ENCODE measurements around the gene FEZF2. TPM values are rescaled to one million over a fixed set of nuclear protein-coding genes. Genes with fewer than 3 reads are reported as not detected.

The FEZF2 gene
- polyA plus RNA-seq, 2 donors: not detected

- Histone ChIP-seq H3K36me3 (ENCODE audit: control insufficient read depth in 2 of 2, insufficient read depth in 2 of 2, low read length in 1 of 2) (no peaks in the 10 kb centered on the region), H3K9me3 (ENCODE audit: control insufficient read depth in 2 of 2, insufficient read depth in 1 of 2, low read depth in 1 of 2, low read length in 1 of 2) (no peaks in the 10 kb centered on the region), H3K27me3 (ENCODE audit: control insufficient read depth in 1 of 2, insufficient read depth in 2 of 2, low read length in 2 of 2) (peaks cover 0 to 4% of the 10 kb centered on the region in 2 donors), H3K4me1 (ENCODE audit: control insufficient read depth in 2 of 2, insufficient read depth in 2 of 2, low read length in 1 of 2) (no peaks in the 10 kb centered on the region), H3K27ac (ENCODE audit: low read depth in 2 of 2, low read length in 1 of 2) (no peak overlapping the region), H3K4me3 (ENCODE audit: low read depth in 1 of 2, low read length in 2 of 2) (no peak overlapping the region)
- WGBS, 2 donors: 68 to 72% methylated on average over 3 of the region's 3 CpGs
Observed at GRCh38 chr3:62355703-62356102, 17.6 kb downstream of the FEZF2 start.

DNA sequence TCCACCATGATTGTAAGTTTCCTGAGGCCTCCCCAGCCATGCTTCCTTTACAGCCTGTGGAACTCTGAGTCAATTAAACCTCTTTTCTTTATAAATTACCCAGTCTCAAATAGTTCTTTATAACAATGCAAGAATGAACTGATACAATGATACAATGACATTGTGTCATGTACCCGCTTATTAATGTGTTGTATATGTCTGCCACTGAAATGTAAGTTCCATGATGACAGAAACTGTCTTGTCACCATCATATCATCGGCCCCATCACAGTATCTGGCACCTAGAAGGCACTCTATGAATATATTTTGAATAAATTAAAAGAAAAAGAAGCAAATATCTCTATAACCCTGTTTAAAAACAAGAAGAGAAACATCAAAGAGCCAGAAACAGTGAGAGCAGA lies 29.6 kb downstream of the FEZF2 start:
- WGBS, 2 donors: 73 to 75% methylated on average over 2 of the region's 2 CpGs
- H3K27me3 ChIP-seq (ENCODE audit: control insufficient read depth in 1 of 2, insufficient read depth in 2 of 2, low read length in 2 of 2): no peaks in the 10 kb centered on the region
- H3K4me1 ChIP-seq (ENCODE audit: control insufficient read depth in 2 of 2, insufficient read depth in 2 of 2, low read length in 1 of 2): no peaks in the 10 kb centered on the region

DNA sequence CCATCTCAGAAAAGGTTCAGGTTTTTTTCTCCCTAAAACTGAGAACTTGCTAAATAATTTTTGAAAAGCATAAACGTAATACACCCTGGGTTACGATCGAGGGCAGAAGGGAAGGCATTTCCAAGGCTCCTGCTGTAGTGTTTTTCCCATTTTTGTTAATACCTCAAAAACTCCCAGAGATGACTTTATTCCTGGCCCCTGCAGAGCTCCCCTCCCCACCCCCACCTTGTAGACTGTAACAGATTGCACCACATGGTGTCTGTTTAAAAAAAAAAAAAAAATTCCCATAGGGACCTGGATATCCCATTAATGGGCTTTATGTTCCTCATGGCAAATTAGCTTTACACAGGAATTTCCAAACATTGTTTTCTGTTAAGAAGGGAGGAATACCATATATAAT lies 38.2 kb downstream of the FEZF2 start:
- H3K27me3 ChIP-seq (ENCODE audit: control insufficient read depth in 1 of 2, insufficient read depth in 2 of 2, low read length in 2 of 2): no peaks in the 10 kb centered on the region
- no peaks in the 10 kb centered on the region for H3K4me1 ChIP-seq (ENCODE audit: control insufficient read depth in 2 of 2, insufficient read depth in 2 of 2, low read length in 1 of 2)
- H3K9me3 ChIP-seq (ENCODE audit: control insufficient read depth in 2 of 2, insufficient read depth in 1 of 2, low read depth in 1 of 2, low read length in 1 of 2): no peaks in the 10 kb centered on the region
- WGBS, 2 donors: 90 to 91% methylated on average over 3 of the region's 3 CpGs
- no peak overlapping the region for H3K4me3 ChIP-seq (ENCODE audit: low read depth in 1 of 2, low read length in 2 of 2)
- H3K27ac ChIP-seq (ENCODE audit: low read depth in 2 of 2, low read length in 1 of 2): no peak overlapping the region
- H3K36me3 ChIP-seq (ENCODE audit: control insufficient read depth in 2 of 2, insufficient read depth in 2 of 2, low read length in 1 of 2): no peaks in the 10 kb centered on the region

More for the DNA sequence above, 29.6 kb downstream of the FEZF2 start:
- H3K4me3 ChIP-seq (ENCODE audit: low read depth in 1 of 2, low read length in 2 of 2): no peak overlapping the region
- H3K9me3 ChIP-seq (ENCODE audit: control insufficient read depth in 2 of 2, insufficient read depth in 1 of 2, low read depth in 1 of 2, low read length in 1 of 2): no peaks in the 10 kb centered on the region
- H3K27ac ChIP-seq (ENCODE audit: low read depth in 2 of 2, low read length in 1 of 2): no peak overlapping the region
- no peaks in the 10 kb centered on the region for H3K36me3 ChIP-seq (ENCODE audit: control insufficient read depth in 2 of 2, insufficient read depth in 2 of 2, low read length in 1 of 2)

GRCh38 chr3:62332835-62333244 lies 40.5 kb downstream of the FEZF2 start:
- H3K9me3 ChIP-seq (ENCODE audit: control insufficient read depth in 2 of 2, insufficient read depth in 1 of 2, low read depth in 1 of 2, low read length in 1 of 2): no peaks in the 10 kb centered on the region
- no peaks in the 10 kb centered on the region for H3K36me3 ChIP-seq (ENCODE audit: control insufficient read depth in 2 of 2, insufficient read depth in 2 of 2, low read length in 1 of 2)
- 47 to 52% methylated on average over 2 of the region's 2 CpGs for WGBS, 2 donors
- H3K27me3 ChIP-seq (ENCODE audit: control insufficient read depth in 1 of 2, insufficient read depth in 2 of 2, low read length in 2 of 2): no peaks in the 10 kb centered on the region
- H3K4me3 ChIP-seq (ENCODE audit: low read depth in 1 of 2, low read length in 2 of 2): no peak overlapping the region
- no peak overlapping the region for H3K27ac ChIP-seq (ENCODE audit: low read depth in 2 of 2, low read length in 1 of 2)
- H3K4me1 ChIP-seq (ENCODE audit: control insufficient read depth in 2 of 2, insufficient read depth in 2 of 2, low read length in 1 of 2): no peaks in the 10 kb centered on the region

DNA sequence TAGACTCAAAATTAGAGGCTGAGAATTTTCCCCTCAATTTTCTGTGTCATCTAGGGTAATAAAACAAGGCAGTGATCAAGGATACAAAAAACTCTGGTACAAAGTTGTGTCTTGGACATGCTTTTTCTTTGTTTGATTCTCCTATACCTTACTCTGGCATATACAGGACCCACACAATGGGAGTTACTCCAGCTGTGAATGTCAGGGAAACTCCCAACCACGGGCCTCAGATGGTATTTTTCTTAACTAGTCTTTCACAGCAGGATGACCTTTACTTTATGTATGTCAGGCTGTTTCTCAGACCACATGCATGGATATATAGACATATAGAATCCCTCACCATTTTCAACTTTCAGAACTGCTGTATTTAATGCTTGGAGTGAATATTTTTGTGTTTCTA lies 41.3 kb downstream of the FEZF2 start:
- Histone ChIP-seq H3K36me3 (ENCODE audit: control insufficient read depth in 2 of 2, insufficient read depth in 2 of 2, low read length in 1 of 2) (no peaks in the 10 kb centered on the region), H3K27ac (ENCODE audit: low read depth in 2 of 2, low read length in 1 of 2) (no peak overlapping the region), H3K27me3 (ENCODE audit: control insufficient read depth in 1 of 2, insufficient read depth in 2 of 2, low read length in 2 of 2) (no peaks in the 10 kb centered on the region), H3K9me3 (ENCODE audit: control insufficient read depth in 2 of 2, insufficient read depth in 1 of 2, low read depth in 1 of 2, low read length in 1 of 2) (no peaks in the 10 kb centered on the region), H3K4me1 (ENCODE audit: control insufficient read depth in 2 of 2, insufficient read depth in 2 of 2, low read length in 1 of 2) (no peaks in the 10 kb centered on the region), H3K4me3 (ENCODE audit: low read depth in 1 of 2, low read length in 2 of 2) (no peak overlapping the region)
- 74 to 77% methylated on average over 1 of the region's 1 CpG for WGBS, 2 donors

DNA sequence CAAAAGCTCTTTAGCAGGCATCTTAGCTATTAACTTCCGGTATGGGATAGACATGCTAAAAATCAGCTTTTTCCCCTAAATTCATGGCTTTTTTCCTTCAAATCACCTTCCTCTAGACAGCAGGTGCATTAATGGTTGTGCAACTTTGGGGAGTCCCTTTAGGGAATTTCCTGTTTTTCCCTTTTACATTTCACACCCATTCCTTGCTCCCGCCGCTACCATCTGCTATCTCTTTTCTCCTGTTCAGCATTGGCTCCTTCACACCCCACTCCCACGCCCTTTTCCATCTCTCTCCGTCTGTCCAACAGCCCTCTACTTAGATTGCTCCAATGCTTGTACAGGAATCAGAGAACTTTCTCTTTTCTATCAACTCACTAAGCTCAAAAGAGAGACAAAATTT lies 43.4 kb downstream of the FEZF2 start:
- no peaks in the 10 kb centered on the region for H3K36me3 ChIP-seq (ENCODE audit: control insufficient read depth in 2 of 2, insufficient read depth in 2 of 2, low read length in 1 of 2)
- H3K4me1 ChIP-seq (ENCODE audit: control insufficient read depth in 2 of 2, insufficient read depth in 2 of 2, low read length in 1 of 2): no peaks in the 10 kb centered on the region
- no peaks in the 10 kb centered on the region for H3K9me3 ChIP-seq (ENCODE audit: control insufficient read depth in 2 of 2, insufficient read depth in 1 of 2, low read depth in 1 of 2, low read length in 1 of 2)
- H3K27ac ChIP-seq (ENCODE audit: low read depth in 2 of 2, low read length in 1 of 2): no peak overlapping the region
- H3K27me3 ChIP-seq (ENCODE audit: control insufficient read depth in 1 of 2, insufficient read depth in 2 of 2, low read length in 2 of 2): no peaks in the 10 kb centered on the region
- WGBS, 2 donors: 80 to 90% methylated on average over 5 of the region's 5 CpGs
- no peak overlapping the region for H3K4me3 ChIP-seq (ENCODE audit: low read depth in 1 of 2, low read length in 2 of 2)

- 84 to 86% methylated on average over 8 of the region's 8 CpGs for WGBS, 2 donors
- Histone ChIP-seq H3K36me3 (ENCODE audit: control insufficient read depth in 2 of 2, insufficient read depth in 2 of 2, low read length in 1 of 2) (peaks cover 0 to 2% of the 10 kb centered on the region in 2 donors), H3K27me3 (ENCODE audit: control insufficient read depth in 1 of 2, insufficient read depth in 2 of 2, low read length in 2 of 2) (no peaks in the 10 kb centered on the region), H3K9me3 (ENCODE audit: control insufficient read depth in 2 of 2, insufficient read depth in 1 of 2, low read depth in 1 of 2, low read length in 1 of 2) (no peaks in the 10 kb centered on the region), H3K27ac (ENCODE audit: low read depth in 2 of 2, low read length in 1 of 2) (no peak overlapping the region), H3K4me1 (ENCODE audit: control insufficient read depth in 2 of 2, insufficient read depth in 2 of 2, low read length in 1 of 2) (no peaks in the 10 kb centered on the region), H3K4me3 (ENCODE audit: low read depth in 1 of 2, low read length in 2 of 2) (no peak overlapping the region)
Observed at GRCh38 chr3:62325896-62326295, 47.5 kb downstream of the FEZF2 start.

DNA sequence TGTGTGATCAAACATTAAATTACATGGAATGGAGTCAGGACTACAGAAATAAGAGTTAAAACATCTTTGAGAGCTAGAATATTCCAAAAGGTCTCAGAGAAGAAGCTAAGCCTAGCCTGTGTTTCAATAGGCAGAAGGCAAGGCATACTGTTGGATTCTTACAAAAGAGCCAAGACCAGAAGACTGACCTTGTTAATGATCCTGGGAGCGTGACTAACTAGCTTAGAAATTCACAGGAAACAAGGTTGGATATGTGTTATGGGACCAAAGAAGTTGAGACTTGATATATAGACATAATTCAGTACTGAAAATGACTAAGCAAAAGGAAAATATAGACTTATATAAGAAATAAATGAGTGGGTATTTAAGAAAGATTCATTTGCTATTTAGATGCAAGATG lies 50.1 kb downstream of the FEZF2 start:
- no peak overlapping the region for H3K27ac ChIP-seq (ENCODE audit: low read depth in 2 of 2, low read length in 1 of 2)
- no peaks in the 10 kb centered on the region for H3K9me3 ChIP-seq (ENCODE audit: control insufficient read depth in 2 of 2, insufficient read depth in 1 of 2, low read depth in 1 of 2, low read length in 1 of 2)
- H3K4me3 ChIP-seq (ENCODE audit: low read depth in 1 of 2, low read length in 2 of 2): no peak overlapping the region
- WGBS, 2 donors: 92 to 95% methylated on average over 1 of the region's 1 CpG
- no peaks in the 10 kb centered on the region for H3K27me3 ChIP-seq (ENCODE audit: control insufficient read depth in 1 of 2, insufficient read depth in 2 of 2, low read length in 2 of 2)
- peaks cover 0 to 2% of the 10 kb centered on the region in 2 donors for H3K4me1 ChIP-seq (ENCODE audit: control insufficient read depth in 2 of 2, insufficient read depth in 2 of 2, low read length in 1 of 2)
- H3K36me3 ChIP-seq (ENCODE audit: control insufficient read depth in 2 of 2, insufficient read depth in 2 of 2, low read length in 1 of 2): peaks cover 0 to 2% of the 10 kb centered on the region in 2 donors

Measured in esophagus (tissue), 2 donors.